ENCODE data around the gene ZFC3H1.

The ZFC3H1 gene

DNA sequence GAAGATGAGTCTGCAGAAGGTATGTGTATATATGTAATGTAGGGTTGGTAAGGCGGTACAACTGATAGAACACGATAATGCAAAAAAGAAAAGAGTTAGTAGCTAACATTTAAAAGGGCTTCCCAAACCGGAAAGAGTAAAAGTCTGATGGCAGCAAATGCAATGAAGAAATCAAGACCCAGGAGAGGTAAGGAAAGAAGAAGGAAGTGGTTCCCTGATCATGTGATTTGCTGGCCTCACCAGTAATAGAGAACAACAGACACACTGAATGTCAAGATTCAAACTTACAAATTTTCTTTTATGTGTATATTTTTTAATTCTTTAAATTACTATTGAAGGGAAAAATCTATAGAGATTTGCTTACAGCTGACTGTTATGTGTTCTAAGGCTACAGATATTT is 18.4 kb downstream of the ZFC3H1 start:
- H3K4ac ChIP-seq (ENCODE audit: low read length) = no peak overlapping the region
- H2BK120ac ChIP-seq (ENCODE audit: low read depth, low read length) = no peak overlapping the region
- H3K27ac ChIP-seq (replicated peaks; ENCODE audit: low read length) = no peak overlapping the region
- no peak overlapping the region for H2AK5ac ChIP-seq (ENCODE audit: low read depth, low read length)
- H3K4me2 ChIP-seq (ENCODE audit: insufficient read depth, low read length, poor library complexity, severe bottlenecking) = no peak overlapping the region
- no peak overlapping the region for H2BK5ac ChIP-seq (ENCODE audit: low read length)
- no peak overlapping the region for H3K14ac ChIP-seq (ENCODE audit: low read length)
- no peak for DNase-seq (ENCODE audit: low spot score)
- no peak overlapping the region for H3K23ac ChIP-seq (ENCODE audit: low read depth, low read length, poor library complexity)
- H2AFZ ChIP-seq (ENCODE audit: low read length) = no peak overlapping the region
- no peaks in the 10 kb centered on the region for H3K27me3 ChIP-seq (ENCODE audit: control insufficient read depth in 3 of 3, insufficient read depth in 3 of 3, low read depth in 1 of 3, low read length in 3 of 3)
- no peak overlapping the region for H2BK15ac ChIP-seq (ENCODE audit: low read length)
- no peak overlapping the region for H2BK12ac ChIP-seq (ENCODE audit: low read length)
- no peak overlapping the region for H4K91ac ChIP-seq (ENCODE audit: low read depth, low read length, poor library complexity)
- H3K36me3 ChIP-seq (replicated peaks in 1 of 2; ENCODE audit: control insufficient read depth in 2 of 2, insufficient read depth in 2 of 2, low read length in 2 of 2) = peaks cover 2 to 98% of the 10 kb centered on the region in 2 donors
- peaks cover 0 to under 1% of the 10 kb centered on the region in 2 donors for H3K9me3 ChIP-seq (replicated peaks in 1 of 2; ENCODE audit: control insufficient read depth in 2 of 2, insufficient read depth in 1 of 2, low read depth in 1 of 2, low read length in 2 of 2)
- no peaks in the 10 kb centered on the region for H3K4me1 ChIP-seq (ENCODE audit: control insufficient read depth in 2 of 2, insufficient read depth in 1 of 2, low read depth in 1 of 2, low read length in 2 of 2)
- no peak overlapping the region for H4K8ac ChIP-seq (ENCODE audit: low read depth, low read length)
- WGBS, 2 donors (ENCODE audit: extremely low coverage in 2 of 2, insufficient read length in 2 of 2, insufficient replicate concordance in 1 of 2) = 100% methylated on average over 2 of the region's 3 CpGs; no CpG with 5 or more reads in 1 of the 2 donors
- H3K18ac ChIP-seq (ENCODE audit: low read length) = no peak overlapping the region
- no peaks in the 10 kb centered on the region for H3K79me1 ChIP-seq (ENCODE audit: low read depth, low read length)
- H3K9ac ChIP-seq (ENCODE audit: low read depth, low read length, poor library complexity) = no peak overlapping the region
- H3K4me3 ChIP-seq (ENCODE audit: low read length in 2 of 2) = no peak overlapping the region

DNA sequence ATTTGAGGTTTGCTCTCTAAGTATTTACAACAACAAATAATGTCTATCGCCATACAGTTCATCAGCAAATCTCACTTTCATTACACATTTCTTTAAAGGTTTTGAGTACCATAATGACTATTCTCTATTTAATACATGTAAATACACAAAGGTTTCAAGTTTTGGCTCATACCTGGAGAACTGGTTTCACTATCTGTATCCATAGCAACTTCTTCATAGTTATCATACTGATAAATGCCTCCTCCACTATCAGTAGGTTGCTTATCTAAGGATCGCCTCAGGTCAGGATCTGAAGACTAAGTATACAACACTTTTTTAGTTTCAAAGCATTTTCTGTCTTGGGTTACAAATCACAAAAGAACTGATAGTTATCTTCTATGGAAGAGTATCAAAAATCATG is 21.4 kb downstream of the ZFC3H1 start:
- H4K91ac ChIP-seq (ENCODE audit: low read depth, low read length, poor library complexity) = no peak overlapping the region
- no peak overlapping the region for H3K14ac ChIP-seq (ENCODE audit: low read length)
- H3K4ac ChIP-seq (ENCODE audit: low read length) = no peak overlapping the region
- no peak overlapping the region for H2AFZ ChIP-seq (ENCODE audit: low read length)
- H3K9ac ChIP-seq (ENCODE audit: low read depth, low read length, poor library complexity) = no peak overlapping the region
- no peaks in the 10 kb centered on the region for H3K79me1 ChIP-seq (ENCODE audit: low read depth, low read length)
- no peak overlapping the region for H3K4me2 ChIP-seq (ENCODE audit: insufficient read depth, low read length, poor library complexity, severe bottlenecking)
- no peaks in the 10 kb centered on the region for H3K4me1 ChIP-seq (ENCODE audit: control insufficient read depth in 2 of 2, insufficient read depth in 1 of 2, low read depth in 1 of 2, low read length in 2 of 2)
- H4K8ac ChIP-seq (ENCODE audit: low read depth, low read length) = no peak overlapping the region
- H3K27me3 ChIP-seq (ENCODE audit: control insufficient read depth in 3 of 3, insufficient read depth in 3 of 3, low read depth in 1 of 3, low read length in 3 of 3) = no peaks in the 10 kb centered on the region
- H3K9me3 ChIP-seq (replicated peaks in 1 of 2; ENCODE audit: control insufficient read depth in 2 of 2, insufficient read depth in 1 of 2, low read depth in 1 of 2, low read length in 2 of 2) = no peaks in the 10 kb centered on the region
- H3K18ac ChIP-seq (ENCODE audit: low read length) = no peak overlapping the region
- no CpG with 5 or more reads among the region's 2 CpGs for WGBS, 2 donors (ENCODE audit: extremely low coverage in 2 of 2, insufficient read length in 2 of 2, insufficient replicate concordance in 1 of 2)
- DNase-seq (ENCODE audit: low spot score) = no peak
- no peak overlapping the region for H2AK5ac ChIP-seq (ENCODE audit: low read depth, low read length)
- H2BK120ac ChIP-seq (ENCODE audit: low read depth, low read length) = no peak overlapping the region
- no peak overlapping the region for H3K27ac ChIP-seq (replicated peaks; ENCODE audit: low read length)
- H2BK12ac ChIP-seq (ENCODE audit: low read length) = no peak overlapping the region
- H2BK5ac ChIP-seq (ENCODE audit: low read length) = no peak overlapping the region
- H3K36me3 ChIP-seq (replicated peaks in 1 of 2; ENCODE audit: control insufficient read depth in 2 of 2, insufficient read depth in 2 of 2, low read length in 2 of 2) = peaks cover 9 to 100% of the 10 kb centered on the region in 2 donors
- no peak overlapping the region for H2BK15ac ChIP-seq (ENCODE audit: low read length)
- no peak overlapping the region for H3K4me3 ChIP-seq (ENCODE audit: low read length in 2 of 2)
- H3K23ac ChIP-seq (ENCODE audit: low read depth, low read length, poor library complexity) = no peak overlapping the region

DNA sequence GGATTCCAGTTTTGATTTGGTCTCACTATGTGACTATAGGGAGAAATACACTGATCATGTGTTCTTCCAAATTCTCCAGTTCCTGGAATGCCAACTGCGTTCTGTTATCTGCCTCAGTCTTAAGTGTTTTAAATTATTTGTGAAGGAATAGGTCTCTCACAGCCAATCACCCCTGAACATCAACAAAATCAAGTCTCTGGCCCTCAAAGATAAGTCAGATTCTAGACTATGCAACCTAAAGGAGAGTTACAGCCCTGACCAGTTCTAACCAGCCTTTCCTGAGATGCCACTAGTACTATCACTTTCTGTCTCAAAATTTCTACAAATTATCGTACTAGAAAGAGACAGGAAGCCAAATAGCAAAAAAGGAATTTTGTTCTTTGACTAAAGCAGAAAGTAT is 22.3 kb downstream of the ZFC3H1 start:
- Histone ChIP-seq H3K9me3 (replicated peaks in 1 of 2; ENCODE audit: control insufficient read depth in 2 of 2, insufficient read depth in 1 of 2, low read depth in 1 of 2, low read length in 2 of 2) (no peaks in the 10 kb centered on the region), H2BK15ac (ENCODE audit: low read length) (no peak overlapping the region), H3K4me3 (ENCODE audit: low read length in 2 of 2) (no peak overlapping the region), H3K36me3 (replicated peaks in 1 of 2; ENCODE audit: control insufficient read depth in 2 of 2, insufficient read depth in 2 of 2, low read length in 2 of 2) (peaks cover 9 to 100% of the 10 kb centered on the region in 2 donors), H3K23ac (ENCODE audit: low read depth, low read length, poor library complexity) (no peak overlapping the region), H3K9ac (ENCODE audit: low read depth, low read length, poor library complexity) (no peak overlapping the region), H2AK5ac (ENCODE audit: low read depth, low read length) (no peak overlapping the region), H2BK120ac (ENCODE audit: low read depth, low read length) (no peak overlapping the region), H4K8ac (ENCODE audit: low read depth, low read length) (no peak overlapping the region), H3K4me2 (ENCODE audit: insufficient read depth, low read length, poor library complexity, severe bottlenecking) (no peak overlapping the region), H3K4me1 (ENCODE audit: control insufficient read depth in 2 of 2, insufficient read depth in 1 of 2, low read depth in 1 of 2, low read length in 2 of 2) (no peaks in the 10 kb centered on the region), H3K4ac (ENCODE audit: low read length) (no peak overlapping the region), H2BK5ac (ENCODE audit: low read length) (no peak overlapping the region), H4K91ac (ENCODE audit: low read depth, low read length, poor library complexity) (no peak overlapping the region), H2BK12ac (ENCODE audit: low read length) (no peak overlapping the region), H3K27ac (replicated peaks; ENCODE audit: low read length) (no peak overlapping the region), H3K79me1 (ENCODE audit: low read depth, low read length) (no peaks in the 10 kb centered on the region), H2AFZ (ENCODE audit: low read length) (no peak overlapping the region), H3K18ac (ENCODE audit: low read length) (no peak overlapping the region), H3K27me3 (ENCODE audit: control insufficient read depth in 3 of 3, insufficient read depth in 3 of 3, low read depth in 1 of 3, low read length in 3 of 3) (no peaks in the 10 kb centered on the region), H3K14ac (ENCODE audit: low read length) (no peak overlapping the region)
- WGBS, 2 donors (ENCODE audit: extremely low coverage in 2 of 2, insufficient read length in 2 of 2, insufficient replicate concordance in 1 of 2) = no CpG with 5 or more reads among the region's 2 CpGs
- no peak for DNase-seq (ENCODE audit: low spot score)

DNA sequence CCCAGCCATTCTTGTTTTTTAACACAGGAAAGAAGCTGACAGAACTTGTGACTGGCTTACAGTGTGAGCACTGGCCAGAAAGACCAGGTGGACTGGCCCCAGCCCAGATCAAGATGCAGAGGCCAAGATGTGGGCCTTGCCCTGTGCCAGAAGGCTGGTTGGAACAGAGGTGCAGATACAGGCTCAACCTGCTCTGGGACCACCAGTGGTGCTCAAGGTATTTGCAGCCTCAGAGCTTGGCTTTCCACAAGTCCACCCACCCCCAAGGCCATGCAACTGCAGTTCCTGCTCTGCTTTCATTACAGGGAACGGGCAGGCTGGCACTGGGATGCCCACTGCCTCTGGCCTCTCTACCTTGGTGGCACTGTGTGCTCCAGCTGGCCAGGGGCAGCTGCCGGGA is 23.3 kb downstream of the ZFC3H1 start:
- Histone ChIP-seq H2BK120ac (ENCODE audit: low read depth, low read length) (no peak overlapping the region), H3K14ac (ENCODE audit: low read length) (no peak overlapping the region), H3K4me3 (ENCODE audit: low read length in 2 of 2) (no peak overlapping the region), H3K36me3 (replicated peaks in 1 of 2; ENCODE audit: control insufficient read depth in 2 of 2, insufficient read depth in 2 of 2, low read length in 2 of 2) (peaks cover 10 to 100% of the 10 kb centered on the region in 2 donors), H3K27me3 (ENCODE audit: control insufficient read depth in 3 of 3, insufficient read depth in 3 of 3, low read depth in 1 of 3, low read length in 3 of 3) (no peaks in the 10 kb centered on the region), H4K91ac (ENCODE audit: low read depth, low read length, poor library complexity) (no peak overlapping the region), H2AK5ac (ENCODE audit: low read depth, low read length) (no peak overlapping the region), H2BK12ac (ENCODE audit: low read length) (no peak overlapping the region), H3K23ac (ENCODE audit: low read depth, low read length, poor library complexity) (no peak overlapping the region), H2AFZ (ENCODE audit: low read length) (no peak overlapping the region), H3K4me1 (ENCODE audit: control insufficient read depth in 2 of 2, insufficient read depth in 1 of 2, low read depth in 1 of 2, low read length in 2 of 2) (no peaks in the 10 kb centered on the region), H3K18ac (ENCODE audit: low read length) (no peak overlapping the region), H3K27ac (replicated peaks; ENCODE audit: low read length) (no peak overlapping the region), H3K9ac (ENCODE audit: low read depth, low read length, poor library complexity) (no peak overlapping the region), H3K79me1 (ENCODE audit: low read depth, low read length) (no peaks in the 10 kb centered on the region), H4K8ac (ENCODE audit: low read depth, low read length) (no peak overlapping the region), H3K4ac (ENCODE audit: low read length) (no peak overlapping the region), H3K4me2 (ENCODE audit: insufficient read depth, low read length, poor library complexity, severe bottlenecking) (no peak overlapping the region), H2BK15ac (ENCODE audit: low read length) (no peak overlapping the region), H3K9me3 (replicated peaks in 1 of 2; ENCODE audit: control insufficient read depth in 2 of 2, insufficient read depth in 1 of 2, low read depth in 1 of 2, low read length in 2 of 2) (no peaks in the 10 kb centered on the region), H2BK5ac (ENCODE audit: low read length) (no peak overlapping the region)
- no peak for DNase-seq (ENCODE audit: low spot score)
- WGBS, 2 donors (ENCODE audit: extremely low coverage in 2 of 2, insufficient read length in 2 of 2, insufficient replicate concordance in 1 of 2) = no CpG with 5 or more reads among the region's 2 CpGs
